Measurements from ENCODE around the gene TFB1M.
A peak's percentile ranks its signal among the peaks of the same experiment; 100 is the strongest.

TFB1M gene

GRCh38 chr6:155228546-155229166 lies 85.6 kb downstream of the TFB1M start:
- ChIA-PET CTCF (no interaction called here), POLR2A (no interaction called here)
- no peaks in the 10 kb centered on the region for H3K4me1 ChIP-seq (ENCODE audit: control insufficient read depth, insufficient read depth, low read length)
- no peak overlapping the region for H3K27ac ChIP-seq (ENCODE audit: extremely low read depth, low read depth, low read length)
- H3K4me3 ChIP-seq (ENCODE audit: low read depth, low read length): no peak overlapping the region
- no peak for TF ChIP-seq ZNF426 (tag by site-specific recombination; IDR thresholded peaks at IDR 0.05)
- peak; percentile 69 for TF ChIP-seq PRDM4 (tag by site-specific recombination; IDR thresholded peaks at IDR 0.05)
- no peak for TF ChIP-seq ZNF10 (tag by site-specific recombination; IDR thresholded peaks at IDR 0.05)
- H3K36me3 ChIP-seq (ENCODE audit: control insufficient read depth in 2 of 2, insufficient read depth in 1 of 2, low read length in 2 of 2): no peaks in the 10 kb centered on the region
- no peaks in the 10 kb centered on the region for H3K9me3 ChIP-seq (ENCODE audit: control insufficient read depth, insufficient read depth, low read depth, low read length)

- Histone ChIP-seq H3K9me3 (ENCODE audit: control insufficient read depth, insufficient read depth, low read depth, low read length) (no peaks in the 10 kb centered on the region), H3K27ac (ENCODE audit: extremely low read depth, low read depth, low read length) (no peak overlapping the region), H3K4me1 (ENCODE audit: control insufficient read depth, insufficient read depth, low read length) (no peaks in the 10 kb centered on the region), H3K36me3 (ENCODE audit: control insufficient read depth in 2 of 2, insufficient read depth in 1 of 2, low read length in 2 of 2) (no peaks in the 10 kb centered on the region), H3K4me3 (ENCODE audit: low read depth, low read length) (no peak overlapping the region)
- CTCF ChIA-PET: interaction anchor here (0.7 kb wide), 1 partner anchor 49 kb away, joined by 6 read pairs; no protein-coding TSS in a partner anchor
- TF ChIP-seq KLF16 (tag by site-specific recombination; IDR thresholded peaks at IDR 0.05) (no peak), ZNF16 (tag by site-specific recombination; IDR thresholded peaks at IDR 0.05; ENCODE audit: low read depth) (no peak), ZNF639 (tag by site-specific recombination; IDR thresholded peaks at IDR 0.05) (no peak), ZNF146 (tag by site-specific recombination; IDR thresholded peaks at IDR 0.05) (no peak), ZNF776 (tag by site-specific recombination; IDR thresholded peaks at IDR 0.05; ENCODE audit: borderline replicate concordance) (no peak), ZNF211 (tag by site-specific recombination; IDR thresholded peaks at IDR 0.05; ENCODE audit: low read depth) (no peak), ZFHX2 (tag by site-specific recombination; conservative IDR thresholded peaks at IDR 0.05) (no peak), ZNF426 (tag by site-specific recombination; IDR thresholded peaks at IDR 0.05) (no peak), ZNF184 (tag by site-specific recombination; IDR thresholded peaks at IDR 0.05) (no peak), ZBTB21 (tag by site-specific recombination; IDR thresholded peaks at IDR 0.05) (no peak), ZFP69B (tag by site-specific recombination; IDR thresholded peaks at IDR 0.05) (no peak), FEZF1 (tag by site-specific recombination; IDR thresholded peaks at IDR 0.05) (no peak)
- POLR2A ChIA-PET: no interaction called here
Measured at GRCh38 chr6:155227046-155227445, 87.2 kb downstream of the TFB1M start.

GRCh38 chr6:155224618-155225017 lies 89.7 kb downstream of the TFB1M start:
- CTCF ChIA-PET: interaction anchor here (0.6 to 0.7 kb wide), 2 partner anchors 19 to 311 kb away, joined by 4 read pairs; no protein-coding TSS in a partner anchor
- POLR2A ChIA-PET: interaction anchor here (0.6 kb wide), 1 partner anchor 899 kb away, joined by 4 read pairs; no protein-coding TSS in a partner anchor
- H3K4me1 ChIP-seq (ENCODE audit: control insufficient read depth, insufficient read depth, low read length): no peaks in the 10 kb centered on the region
- no peak overlapping the region for H3K4me3 ChIP-seq (ENCODE audit: low read depth, low read length)
- no peaks in the 10 kb centered on the region for H3K9me3 ChIP-seq (ENCODE audit: control insufficient read depth, insufficient read depth, low read depth, low read length)
- no peak overlapping the region for H3K27ac ChIP-seq (ENCODE audit: extremely low read depth, low read depth, low read length)
- no peaks in the 10 kb centered on the region for H3K36me3 ChIP-seq (ENCODE audit: control insufficient read depth in 2 of 2, insufficient read depth in 1 of 2, low read length in 2 of 2)
- TF ChIP-seq OVOL3 (tag by site-specific recombination; IDR thresholded peaks at IDR 0.05) (no peak), YY2 (tag by site-specific recombination; IDR thresholded peaks at IDR 0.05) (no peak), ZNF585B (tag by site-specific recombination; IDR thresholded peaks at IDR 0.05) (no peak), ELK4 (IDR thresholded peaks at IDR 0.05; ENCODE audit: borderline replicate concordance, low read depth, low read length) (no peak), GLI2 (tag by site-specific recombination; IDR thresholded peaks at IDR 0.05; ENCODE audit: borderline replicate concordance, low read depth) (no peak), ZNF449 (tag by site-specific recombination; IDR thresholded peaks at IDR 0.05) (no peak), BCL6B (tag by site-specific recombination; IDR thresholded peaks at IDR 0.05) (no peak), YY1 (tag by site-specific recombination; IDR thresholded peaks at IDR 0.05) (no peak), KLF17 (tag by site-specific recombination; IDR thresholded peaks at IDR 0.05) (no peak), ZFP69B (tag by site-specific recombination; IDR thresholded peaks at IDR 0.05) (no peak)
